Type B pancreatic cell (in vitro differentiated cells): Measurements from ENCODE around the gene KDM4B. TPM values are rescaled to one million over a fixed set of nuclear protein-coding genes. Genes with fewer than 3 reads are reported as not detected.

ENCODE experiments used
- DNase-seq: peaks from one replicate; pipeline ENCODE4 v3.0.0; 2021; ENCODE audit warnings: mixed read lengths; ENCODE audit not compliant: unreplicated experiment; ENCODE audit errors: extremely low spot score
- H3K27ac Mint-ChIP-seq: 2 replicates; pipeline ENCODE4 v1.8.0; 2021; ENCODE audit warnings: mild to moderate bottlenecking, mixed read lengths
- H3K27me3 Mint-ChIP-seq: 2 replicates; pipeline ENCODE4 v1.8.0; 2021; ENCODE audit warnings: mixed read lengths
- H3K36me3 Mint-ChIP-seq: 2 replicates; pipeline ENCODE4 v1.8.0; 2021; ENCODE audit warnings: mixed read lengths
- H3K4me1 Mint-ChIP-seq: one replicate; pipeline ENCODE4 v1.8.0; 2021; ENCODE audit warnings: mixed read lengths; ENCODE audit not compliant: unreplicated experiment
- H3K4me3 Mint-ChIP-seq: 2 replicates; pipeline ENCODE4 v1.8.0; 2021; ENCODE audit warnings: mild to moderate bottlenecking, mixed read lengths
- H3K9me3 Mint-ChIP-seq: 2 replicates; pipeline ENCODE4 v1.8.0; 2021; ENCODE audit warnings: mixed read lengths
- CTCF ChIP-seq: fragments of 200-600 bp; sonication (generic); conservative IDR thresholded peaks from 2 replicates; pipeline ENCODE4 v1.5.0; 2021; ENCODE audit warnings: antibody characterized with exemption, mild to moderate bottlenecking
- total RNA-seq: library from RNA; stranded (reverse); gene quantifications from 2 replicates; pipeline ENCODE4 v1.2.1, GENCODE V29; 2021; ENCODE audit warnings: low replicate concordance

The KDM4B gene
- total RNA-seq, 1 donor from 2014 or later: 48.8 TPM

- H3K27ac Mint-ChIP-seq: no peak overlapping the region
- H3K4me1 Mint-ChIP-seq: peaks cover 5% of the 10 kb centered on the region
- H3K27me3 Mint-ChIP-seq: no peaks in the 10 kb centered on the region
- H3K9me3 Mint-ChIP-seq: no peaks in the 10 kb centered on the region
- H3K4me3 Mint-ChIP-seq: no peak overlapping the region
- peaks cover 21% of the 10 kb centered on the region for H3K36me3 Mint-ChIP-seq
- TF ChIP-seq CTCF: no peak
- DNase-seq: no peak
These were observed 37.3 kb downstream of the KDM4B start for GRCh38 chr19:5006201-5006600.

- Mint-ChIP-seq H3K27me3 (no peaks in the 10 kb centered on the region), H3K27ac (no peak overlapping the region), H3K9me3 (no peaks in the 10 kb centered on the region), H3K36me3 (peaks cover 17% of the 10 kb centered on the region), H3K4me3 (no peak overlapping the region), H3K4me1 (no peaks in the 10 kb centered on the region)
- no peak for DNase-seq
- TF ChIP-seq CTCF: no peak
These were observed 37.9 kb downstream of the KDM4B start for GRCh38 chr19:5006821-5007220.

GRCh38 chr19:5011476-5012238 is 42.7 kb downstream of the KDM4B start:
- Mint-ChIP-seq H3K27me3 (no peaks in the 10 kb centered on the region), H3K9me3 (no peaks in the 10 kb centered on the region), H3K4me1 (no peaks in the 10 kb centered on the region), H3K36me3 (peaks cover 17% of the 10 kb centered on the region), H3K4me3 (no peak overlapping the region), H3K27ac (no peak overlapping the region)
- no peak for DNase-seq
- TF ChIP-seq CTCF: no peak

- peaks cover 8% of the 10 kb centered on the region for H3K36me3 Mint-ChIP-seq
- DNase-seq: no peak
- H3K9me3 Mint-ChIP-seq: no peaks in the 10 kb centered on the region
- no peak overlapping the region for H3K27ac Mint-ChIP-seq
- no peaks in the 10 kb centered on the region for H3K27me3 Mint-ChIP-seq
- H3K4me3 Mint-ChIP-seq: no peak overlapping the region
- no peaks in the 10 kb centered on the region for H3K4me1 Mint-ChIP-seq
- no peak for TF ChIP-seq CTCF
These were observed 44.0 kb downstream of the KDM4B start for GRCh38 chr19:5012688-5013457.

- no peak overlapping the region for H3K27ac Mint-ChIP-seq
- TF ChIP-seq CTCF: no peak
- H3K36me3 Mint-ChIP-seq: peaks cover 7% of the 10 kb centered on the region
- H3K27me3 Mint-ChIP-seq: no peaks in the 10 kb centered on the region
- H3K9me3 Mint-ChIP-seq: no peaks in the 10 kb centered on the region
- no peak overlapping the region for H3K4me3 Mint-ChIP-seq
- DNase-seq: no peak
- H3K4me1 Mint-ChIP-seq: no peaks in the 10 kb centered on the region
These were observed 44.8 kb downstream of the KDM4B start for GRCh38 chr19:5013761-5014160.
